ENCODE results near the gene STK4.

- TF ChIP-seq CTCF (IDR thresholded peaks at IDR 0.05) (no peak), ZFX (IDR thresholded peaks at IDR 0.05; ENCODE audit: borderline replicate concordance) (no peak)
Observed at GRCh38 chr20:45110301-45110700, 144.0 kb downstream of the STK4 start.
